Stimulated activated CD8-positive, alpha-beta memory T cell treated with anti-CD3 and anti-CD28 coated beads, Interleukin-15, amount 100 ng/mL, for 1 hour (primary cell): ENCODE measurements around the gene THRA.
A peak's percentile ranks its signal among the peaks of the same experiment; 100 is the strongest.

Source experiments
- DNase-seq: peaks from one replicate; pipeline ENCODE4 v3.0.0-alpha.2; 2020; ENCODE audit warnings: low read depth

The THRA gene

DNA sequence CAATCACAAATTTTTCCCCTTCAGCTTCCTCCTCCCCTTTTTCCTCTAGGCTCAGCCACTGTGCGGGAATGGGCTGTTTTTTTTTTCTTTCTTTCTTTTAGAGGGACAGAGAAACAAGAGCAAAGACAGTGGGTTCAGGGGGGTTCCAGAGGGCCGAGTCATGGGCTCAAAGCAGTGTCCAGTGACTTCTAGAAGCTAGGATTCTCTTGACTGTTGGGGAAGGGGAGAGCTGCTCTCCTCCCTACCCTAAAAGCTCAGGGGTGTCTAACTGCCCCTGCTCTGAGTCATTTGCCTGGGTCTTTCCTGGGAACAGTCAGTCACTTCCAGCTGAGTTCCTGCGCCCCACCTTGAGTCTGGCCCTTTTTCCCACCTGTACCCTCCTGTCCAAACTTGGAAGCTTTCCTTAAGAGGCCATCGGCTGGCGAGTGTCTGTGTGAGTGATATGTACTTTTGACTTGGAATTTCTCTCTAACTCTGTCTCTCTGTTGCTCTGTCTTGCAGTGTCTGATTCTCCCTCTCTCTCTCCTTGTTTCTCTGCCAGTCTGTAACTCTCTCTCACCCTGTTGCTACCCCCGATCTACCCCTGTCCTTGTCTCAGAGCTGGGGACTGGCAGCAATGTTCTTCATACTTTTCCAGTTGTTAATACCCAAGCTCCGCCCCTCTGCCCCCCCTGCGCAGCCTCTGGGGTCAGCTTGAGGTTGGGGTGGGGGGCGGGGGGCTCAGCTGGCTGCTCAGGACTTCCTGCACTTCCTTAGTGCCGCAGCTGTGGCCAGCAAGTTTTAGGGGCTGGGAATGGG, 2.4 kb downstream of the THRA start:
- DNase-seq = no peak

DNA sequence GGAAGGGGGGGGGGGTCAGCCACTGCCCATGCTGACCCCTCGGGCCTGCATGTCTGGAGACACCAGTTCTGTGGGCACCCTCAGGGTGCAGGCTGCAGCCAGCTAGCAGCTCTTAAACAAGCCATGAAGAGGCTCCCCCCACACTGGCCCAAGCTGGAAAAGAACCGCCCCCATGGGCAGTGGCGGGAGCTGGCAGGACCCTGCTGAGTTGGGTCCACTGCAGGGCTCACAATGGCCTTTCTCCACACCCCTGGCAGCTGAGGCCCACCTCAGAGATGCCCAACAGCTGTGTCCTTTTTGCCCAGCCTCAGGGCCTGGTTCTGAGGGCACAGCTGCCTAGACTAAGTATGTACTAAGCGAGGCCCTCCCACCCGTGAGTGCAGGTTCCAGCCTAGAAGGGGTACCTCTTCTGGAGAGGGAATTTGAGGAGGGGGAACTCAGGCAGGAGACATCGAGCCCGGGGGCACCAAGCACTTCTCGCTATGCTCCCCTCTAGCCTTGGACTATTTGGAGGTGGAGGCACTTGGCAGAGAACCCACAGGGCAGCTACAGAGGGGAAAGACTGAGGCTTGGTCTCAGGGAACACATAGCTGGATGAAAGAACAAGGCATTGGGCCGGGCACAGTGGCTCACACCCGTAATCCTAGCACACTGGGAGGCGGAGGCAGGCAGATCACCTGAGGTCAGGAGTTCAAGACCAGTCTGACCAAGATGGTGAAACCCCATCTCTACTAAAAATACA, 3.2 kb downstream of the THRA start:
- DNase-seq = no peak

DNA sequence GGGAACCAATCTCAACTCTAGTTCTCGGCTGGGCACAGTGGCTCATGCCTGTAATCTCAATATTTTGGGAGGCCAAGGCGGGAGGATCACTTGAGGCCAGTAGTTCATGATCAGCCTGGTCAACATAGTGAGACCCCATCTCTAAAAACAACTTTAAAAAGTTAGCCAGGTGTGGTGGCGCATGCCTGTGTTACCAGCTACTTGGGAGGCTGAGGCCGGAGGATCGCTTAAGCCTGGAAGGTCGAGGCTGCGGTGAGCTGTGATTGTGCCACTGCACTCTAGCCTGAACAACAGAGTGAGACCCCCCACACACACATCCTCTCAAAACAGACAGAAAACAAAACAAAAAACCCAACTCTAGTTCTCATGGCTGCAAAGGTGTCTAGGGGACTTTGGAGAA, 4.9 kb downstream of the THRA start:
- no peak for DNase-seq

DNA sequence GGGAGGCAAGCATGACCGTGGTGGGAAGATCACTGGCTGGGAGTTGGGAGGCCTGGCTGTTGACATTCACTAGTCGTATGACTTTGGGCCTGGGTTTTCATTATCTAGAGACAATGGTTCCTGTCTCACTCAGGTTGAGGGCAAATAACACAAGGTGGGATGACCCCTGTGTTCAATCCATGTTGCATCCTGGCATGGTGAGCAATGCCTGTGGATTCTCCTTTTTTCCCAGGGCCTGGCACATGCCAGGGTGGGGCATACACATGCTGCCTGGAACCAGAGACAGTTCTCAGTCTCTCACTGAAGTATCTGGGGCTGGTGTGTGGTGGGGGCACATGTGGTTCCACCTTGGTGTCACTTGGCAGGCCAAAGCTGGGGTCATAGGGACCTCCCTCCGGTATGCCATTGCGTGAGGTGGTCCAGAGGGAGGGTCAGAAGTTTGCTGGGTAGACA, 5.4 kb downstream of the THRA start:
- DNase-seq = no peak

DNA sequence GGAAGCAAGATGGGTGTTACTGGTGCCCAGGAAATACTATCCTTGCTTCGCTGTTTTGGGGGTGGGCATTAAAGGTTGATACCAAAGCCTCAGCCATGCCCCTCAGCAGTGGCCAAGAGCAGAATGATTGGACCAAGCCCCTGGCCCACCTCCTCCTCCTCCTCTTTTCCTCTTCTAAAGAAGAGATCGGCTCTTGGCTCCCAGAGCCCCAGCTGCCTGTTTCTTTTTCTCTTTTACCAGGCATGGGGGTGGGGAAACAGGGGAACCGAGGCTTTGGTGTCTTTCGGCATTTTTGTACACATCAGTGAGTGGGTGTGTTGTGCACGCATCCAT, 5.8 kb downstream of the THRA start:
- DNase-seq = no peak

DNA sequence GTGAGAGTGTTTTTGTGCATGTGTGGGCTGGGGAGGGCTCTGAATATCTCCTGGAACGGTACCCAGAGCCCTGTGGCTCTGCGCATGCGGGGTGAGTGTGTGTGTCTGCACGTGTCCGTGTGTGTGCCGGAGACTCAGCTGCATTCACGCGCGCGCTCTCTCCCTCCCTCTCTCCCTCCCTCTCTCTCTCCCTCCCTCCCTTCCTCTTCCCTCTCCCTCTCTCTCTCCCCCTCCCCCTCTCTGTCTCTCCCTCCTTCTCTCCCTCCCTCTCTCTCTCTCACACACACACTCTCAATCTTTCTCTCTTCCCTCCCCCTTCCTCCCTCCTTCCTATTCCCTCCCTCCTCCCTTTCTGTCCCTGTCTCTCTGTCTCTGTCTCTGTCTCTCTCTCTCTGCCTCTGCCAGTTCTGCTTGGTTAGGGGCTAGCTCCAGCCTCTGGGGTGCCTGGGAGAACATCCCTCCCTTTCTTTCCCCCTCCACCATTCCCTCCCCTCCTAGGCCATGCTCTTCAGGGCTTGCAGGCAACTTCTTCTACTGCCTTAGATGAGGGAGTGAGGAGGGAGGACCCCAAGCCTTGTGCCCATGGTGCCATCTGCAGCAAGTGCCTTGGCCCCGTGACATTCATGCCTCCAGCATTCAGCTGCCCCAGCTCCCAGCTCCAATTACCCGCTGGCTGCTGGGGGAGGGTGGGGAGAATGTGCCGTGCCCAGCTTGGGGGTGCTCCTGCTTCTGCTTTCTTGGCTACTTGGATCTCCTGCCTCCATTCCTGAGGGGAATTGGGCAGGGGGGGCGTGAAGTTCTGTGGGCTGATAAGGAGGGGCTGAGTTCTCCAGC, 6.4 kb downstream of the THRA start:
- peak; percentile 49 for DNase-seq

DNA sequence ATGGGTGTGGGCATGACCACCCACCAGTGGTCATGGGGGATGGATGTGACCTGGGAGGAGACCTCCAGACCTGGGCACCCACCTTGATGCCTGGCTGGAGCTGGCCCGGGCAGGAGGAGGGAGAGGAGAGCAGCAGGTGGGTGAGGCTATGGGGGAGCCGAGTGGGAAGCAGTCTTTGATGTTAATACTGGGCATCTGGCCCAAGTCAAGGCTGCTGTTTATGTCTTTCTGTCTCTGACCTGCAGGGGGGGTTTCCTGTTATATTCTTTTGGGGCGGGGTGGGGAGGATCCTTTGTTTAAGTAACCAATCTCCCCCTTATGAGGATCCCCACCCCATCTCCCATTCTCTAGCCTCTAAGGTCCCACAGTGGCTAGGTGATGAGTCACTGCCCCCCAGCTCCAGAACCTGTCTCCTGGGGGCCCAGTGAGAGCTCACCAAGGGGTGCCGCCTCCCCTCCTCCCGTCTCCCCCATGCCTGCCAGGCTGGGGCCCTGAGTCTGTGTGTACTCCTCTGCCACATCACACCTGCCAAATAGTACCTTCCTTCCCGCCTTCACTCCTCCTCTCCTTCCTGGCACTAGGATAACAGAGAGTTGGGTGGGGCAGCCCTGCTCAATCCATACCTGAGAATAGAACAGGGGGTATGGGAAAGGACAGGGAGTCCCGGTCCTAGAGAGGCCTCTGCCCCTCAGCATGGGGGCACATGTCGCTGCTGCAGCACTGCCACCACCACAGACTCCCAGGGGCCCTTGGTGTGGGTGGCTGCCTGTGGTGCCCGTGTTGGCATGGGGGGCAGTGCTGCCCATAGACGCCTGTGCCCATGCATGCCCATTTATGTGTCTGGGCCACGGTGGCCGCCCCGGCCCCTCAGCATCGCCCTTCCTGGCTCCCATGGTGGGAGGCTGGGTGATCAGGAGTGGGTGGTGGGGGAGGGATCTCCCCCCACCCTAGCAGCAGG, 7.3 kb downstream of the THRA start:
- DNase-seq = no peak

DNA sequence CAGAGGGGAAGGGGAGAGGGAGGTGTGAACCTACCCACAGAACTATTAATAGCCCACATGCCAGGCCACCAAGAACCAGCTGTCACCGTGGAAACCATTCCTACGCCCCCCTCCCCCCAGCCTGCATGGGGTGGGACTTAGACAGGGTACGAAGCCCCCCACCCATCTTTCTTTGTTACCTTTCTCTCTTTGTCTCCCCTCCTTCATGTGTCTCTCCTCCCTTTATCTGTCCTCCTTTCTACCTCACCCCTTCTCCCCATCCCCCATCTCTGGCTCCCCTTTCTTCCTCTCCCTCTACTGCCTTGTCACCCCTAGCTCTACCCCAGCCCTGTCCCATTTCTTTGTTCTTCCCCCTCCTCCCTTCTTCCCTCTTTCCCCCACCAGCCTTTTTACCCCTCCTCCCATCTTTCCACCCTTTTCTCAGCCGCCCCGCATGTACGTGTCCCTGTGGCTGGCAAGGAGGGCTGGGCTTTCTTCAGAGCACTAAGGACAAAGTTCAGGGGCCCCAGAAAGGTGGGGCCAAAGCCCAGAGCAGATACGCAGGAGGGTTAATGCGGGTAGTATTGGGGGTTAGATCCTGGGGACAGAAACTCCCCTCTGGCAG, 8.0 kb downstream of the THRA start:
- no peak for DNase-seq

DNA sequence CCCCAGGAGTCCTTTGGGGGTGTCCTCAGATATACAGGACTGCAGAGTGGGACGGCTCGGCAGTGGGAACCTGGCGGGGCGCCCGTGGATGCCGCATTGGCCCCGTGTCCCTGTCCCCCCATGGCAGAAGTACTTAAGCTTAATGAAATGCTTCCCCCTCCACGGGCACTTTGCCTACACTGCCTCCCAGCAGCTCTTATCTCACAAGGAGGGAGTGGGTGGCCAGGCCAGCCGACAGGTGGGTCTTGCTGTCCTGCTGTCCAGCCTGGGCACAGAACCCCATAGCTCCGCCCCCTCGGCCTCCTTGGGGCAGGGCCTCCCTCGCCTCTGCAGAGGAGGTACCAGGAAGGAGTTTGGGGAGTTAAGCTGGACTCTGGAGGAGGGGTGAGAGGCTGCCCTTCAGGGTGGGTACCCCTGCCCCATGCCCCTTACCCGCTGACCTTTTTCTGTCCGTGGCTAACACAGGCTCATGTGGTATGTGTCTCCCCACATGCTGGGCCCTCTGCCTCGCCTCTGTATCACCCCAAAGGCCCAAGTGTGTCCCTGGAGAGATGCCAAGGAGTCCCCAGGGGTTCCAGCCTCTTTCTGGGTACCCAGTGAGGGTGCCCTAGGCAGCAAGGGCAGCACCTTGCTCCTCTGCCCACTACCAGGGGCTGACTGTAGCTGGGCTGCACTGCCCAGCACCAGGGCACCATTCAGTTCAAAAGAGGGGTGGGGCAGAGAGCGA, 8.7 kb downstream of the THRA start:
- DNase-seq = no peak

DNA sequence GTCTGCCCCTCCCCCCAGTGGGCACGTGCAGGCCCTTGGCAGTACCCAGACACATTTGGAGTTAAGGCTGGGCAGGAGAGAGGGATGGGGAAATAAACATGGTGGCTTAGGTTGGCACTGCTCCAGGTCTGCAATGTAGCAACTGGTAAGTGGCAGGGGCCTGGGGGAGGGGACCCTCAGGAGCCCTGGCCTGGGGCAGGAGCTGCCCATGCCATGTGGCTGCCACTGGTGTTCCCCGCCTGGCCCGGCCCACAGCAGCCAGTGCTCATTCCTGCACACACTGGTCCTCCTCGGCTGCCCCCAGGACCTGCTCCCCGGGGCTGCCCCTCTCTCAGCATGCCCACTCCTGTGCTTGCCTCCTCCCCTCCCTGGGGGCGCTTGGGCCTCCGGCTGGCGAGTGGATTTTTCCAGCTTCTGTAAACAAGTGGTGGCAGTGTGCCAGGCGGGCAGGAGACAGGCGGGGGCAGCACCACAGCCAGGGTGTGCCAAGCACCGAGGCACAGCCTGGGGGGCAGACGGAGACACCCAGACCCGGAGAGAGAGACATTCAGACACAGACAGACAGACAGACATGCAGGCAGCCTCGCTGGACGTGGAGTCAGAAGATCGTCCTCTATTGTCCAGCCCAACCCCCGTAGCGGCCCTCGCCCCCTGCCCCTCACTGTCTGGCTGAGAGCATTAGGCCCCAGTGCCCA, 9.4 kb downstream of the THRA start:
- no peak for DNase-seq

DNA sequence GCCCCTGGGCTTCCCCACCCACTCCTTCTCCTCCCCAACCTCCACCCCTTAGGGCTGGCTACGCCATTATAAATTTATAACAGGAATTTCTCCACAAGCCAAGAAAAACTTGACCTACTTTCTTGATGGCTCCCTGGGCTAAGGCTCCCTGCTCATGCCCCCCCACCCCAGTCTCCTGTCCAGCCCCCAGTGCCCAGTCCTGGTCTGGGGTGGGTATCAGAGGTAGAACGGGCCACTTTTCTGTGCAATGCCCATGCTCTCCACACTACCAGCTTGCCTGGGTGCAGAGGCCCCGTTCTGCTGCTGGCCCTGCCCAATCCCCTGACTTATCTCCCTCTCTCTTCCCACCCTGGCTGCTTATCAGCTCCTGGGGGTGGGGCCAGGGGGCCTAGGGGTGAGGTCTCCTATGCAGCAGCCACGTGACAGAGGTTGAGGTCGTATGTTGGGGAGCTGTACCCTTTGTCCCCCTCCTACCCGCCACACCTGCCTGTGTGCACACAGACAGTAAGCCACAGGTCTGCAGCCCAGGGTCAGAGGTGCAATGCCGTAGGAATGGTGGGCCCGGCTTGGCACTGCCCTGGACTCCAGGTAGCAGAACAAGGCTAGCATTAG, 10.1 kb downstream of the THRA start:
- no peak for DNase-seq

DNA sequence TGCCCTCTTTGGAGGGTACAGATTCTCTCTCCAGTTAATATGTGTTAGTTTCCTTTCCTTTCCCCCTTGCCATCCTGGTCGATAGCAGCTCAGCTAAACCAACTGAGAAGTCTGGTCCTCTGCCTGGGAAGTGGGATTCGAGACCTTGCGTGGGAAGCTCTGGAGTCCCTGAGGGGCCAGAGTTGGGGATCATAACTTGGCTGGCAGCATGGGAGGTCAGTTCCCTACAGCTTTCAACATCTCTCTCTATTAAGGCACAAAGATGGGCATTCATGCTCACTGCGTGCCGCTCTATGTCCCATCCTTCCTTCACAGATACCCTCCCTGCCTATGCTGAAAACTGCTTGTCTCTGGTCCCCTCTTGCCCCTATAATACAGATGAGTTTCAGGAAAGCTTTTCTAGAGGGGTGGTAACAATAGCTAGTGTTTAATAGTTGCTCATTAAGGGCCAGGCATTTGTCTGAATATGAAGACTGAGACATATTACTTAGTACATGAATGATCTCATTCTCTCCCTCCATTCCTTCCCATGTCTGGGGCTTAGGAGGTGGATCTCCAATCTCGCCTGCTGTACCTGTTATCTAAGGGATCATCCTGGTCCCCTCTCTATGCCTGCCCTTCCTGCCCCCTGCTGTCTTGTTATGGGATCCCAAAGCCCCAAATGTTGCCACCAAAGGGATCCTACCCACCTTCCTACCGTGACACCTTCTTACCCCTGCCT, 10.8 kb downstream of the THRA start:
- DNase-seq = no peak

DNA sequence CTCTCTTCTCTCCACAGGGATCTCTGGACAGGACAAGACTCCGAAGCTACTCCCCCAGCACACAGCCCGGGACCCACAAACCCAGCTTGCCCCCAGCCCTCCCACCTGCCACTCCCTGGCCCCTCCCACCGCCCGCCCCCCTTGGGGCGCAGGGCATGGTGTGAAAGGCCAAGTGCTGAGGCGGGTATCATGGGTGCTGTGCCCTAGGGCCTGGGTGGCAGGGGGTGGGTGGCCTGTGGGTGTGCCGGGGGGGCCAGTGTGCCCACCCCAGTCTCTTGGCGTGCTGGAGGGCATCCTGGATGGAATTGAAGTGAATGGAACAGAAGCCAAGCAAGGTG, 11.4 kb downstream of the THRA start:
- DNase-seq = no peak

DNA sequence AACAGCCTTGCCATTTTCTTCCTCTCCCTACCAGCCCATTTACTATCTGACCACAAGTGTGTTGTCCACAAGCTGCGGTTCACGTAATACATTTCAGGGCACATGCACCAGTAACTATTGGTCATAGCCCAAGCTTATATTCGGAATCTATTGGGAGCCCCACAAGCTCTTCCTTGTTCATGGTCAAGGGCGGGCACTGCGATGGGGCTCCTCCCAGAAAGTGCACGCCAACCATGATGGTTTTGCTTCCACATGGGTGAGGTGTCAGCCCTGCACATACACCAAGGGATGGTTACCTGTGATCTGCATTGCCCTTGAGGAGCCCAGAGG, 12.1 kb downstream of the THRA start:
- DNase-seq = no peak

DNA sequence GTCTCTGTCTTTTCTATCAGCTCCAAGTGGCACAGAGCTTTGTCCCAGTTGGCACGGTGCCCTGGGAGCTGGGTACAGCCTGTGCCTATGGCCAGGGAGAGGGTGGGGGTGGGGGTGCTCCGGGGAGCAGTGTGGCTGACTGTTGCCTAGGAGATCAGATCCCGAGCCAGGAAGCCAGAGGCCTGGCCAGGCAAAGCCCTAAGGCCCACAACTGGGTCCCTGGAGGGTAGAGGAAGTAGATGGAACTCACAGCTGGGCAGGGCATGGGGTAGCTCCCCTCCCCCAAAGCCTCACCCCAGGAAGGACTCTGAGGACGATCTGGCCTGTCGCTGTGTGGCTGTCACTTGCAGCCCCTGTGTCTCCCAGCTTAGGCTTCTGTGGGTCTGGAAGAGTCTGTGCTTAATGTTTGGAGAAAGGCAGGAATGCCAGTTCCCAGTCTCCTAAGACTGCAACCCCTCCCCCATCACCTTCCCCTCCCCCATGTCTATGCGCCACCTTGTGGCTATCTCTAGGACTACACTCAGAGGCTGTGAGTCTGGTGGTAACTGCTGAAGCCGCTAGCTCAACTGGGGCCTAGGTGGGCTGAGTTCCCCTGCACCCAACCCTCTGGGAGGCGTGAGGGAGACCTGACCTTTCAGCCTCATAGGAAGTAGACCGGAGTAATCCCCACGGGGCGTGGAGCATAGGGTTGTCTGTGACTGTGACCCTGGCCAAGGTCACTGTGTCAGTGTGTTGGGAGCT, 12.6 kb downstream of the THRA start:
- peak; percentile 49 for DNase-seq

DNA sequence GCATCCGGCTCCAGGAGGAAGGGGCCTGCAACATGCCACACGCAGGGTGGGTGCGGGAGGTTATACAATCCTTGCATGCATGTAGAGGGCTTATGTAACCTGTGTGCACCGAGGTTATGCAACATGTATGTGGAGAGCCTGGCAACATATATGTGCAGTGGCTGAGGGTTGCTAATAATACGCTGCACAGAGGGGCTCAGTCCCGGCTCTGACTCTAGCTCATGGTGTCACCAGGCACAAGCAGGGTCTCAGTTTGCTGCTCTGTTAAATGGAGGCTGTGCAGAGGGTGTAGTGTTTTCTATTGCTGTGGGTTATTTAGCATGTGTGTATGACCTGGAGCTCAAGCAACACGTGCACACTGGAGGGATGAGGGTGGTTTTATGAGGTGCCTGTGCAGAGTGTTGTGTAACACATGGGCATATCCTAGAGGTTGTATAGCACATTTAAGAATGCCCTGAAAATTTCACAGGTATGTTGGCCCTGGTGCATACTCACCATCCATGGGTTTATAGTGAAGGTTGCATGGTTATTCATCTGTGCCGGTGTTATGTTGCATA, 13.3 kb downstream of the THRA start:
- DNase-seq = no peak

DNA sequence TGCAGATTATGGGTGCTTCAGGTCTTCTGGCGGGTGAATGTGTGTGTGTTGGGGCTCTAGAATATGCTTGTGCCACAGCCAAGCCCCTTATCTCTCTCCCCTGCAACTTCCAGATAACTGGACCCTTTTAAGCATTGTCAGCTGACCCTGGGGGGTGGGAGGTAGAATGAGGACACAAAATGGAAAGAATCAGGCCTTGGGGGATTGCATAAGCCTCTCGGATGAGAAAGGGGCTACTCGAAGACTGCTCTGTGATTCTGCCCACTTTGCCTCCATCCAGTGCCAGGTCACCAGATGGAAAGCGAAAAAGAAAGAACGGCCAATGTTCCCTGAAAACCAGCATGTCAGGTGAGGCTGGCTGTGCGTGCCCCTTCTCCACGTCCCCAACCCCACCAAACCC, 13.8 kb downstream of the THRA start:
- DNase-seq = no peak

DNA sequence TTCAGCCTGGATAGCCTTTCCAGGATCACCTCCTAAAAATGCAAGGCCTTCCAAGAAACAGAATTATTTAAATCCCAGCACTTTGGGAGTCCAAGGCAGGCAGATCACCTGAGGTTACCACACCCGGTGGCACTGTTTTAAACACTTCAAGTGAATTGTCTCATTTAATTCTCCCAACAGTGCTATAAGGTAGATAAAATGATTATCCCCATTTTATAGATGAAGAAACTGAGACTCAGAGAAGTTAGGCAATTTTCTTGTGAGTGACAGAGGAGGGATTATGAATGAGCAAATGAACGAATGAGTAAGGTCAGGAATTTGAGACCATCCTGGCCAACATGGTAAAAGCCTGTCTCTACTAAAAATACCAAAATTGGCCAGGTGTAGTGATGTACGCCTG, 16.8 kb downstream of the THRA start:
- no peak for DNase-seq
